HepG2 (cell line): ENCODE measurements around the gene LCAT. TPM values are rescaled to one million over a fixed set of nuclear protein-coding genes. Genes with fewer than 3 reads are reported as not detected.
A peak's percentile ranks its signal among the peaks of the same experiment; 100 is the strongest.

Experiments
- ATAC-seq: fragments of 200-7000 bp; cut with Tn5 transposase; 3 replicates; pipeline ENCODE4 v1.9.1; 2020; ENCODE audit warnings: mild to moderate bottlenecking, moderate library complexity
- BruUV-seq: library from RNA; stranded (reverse); fragments of 400-500 nt; replicated peaks from 2 replicates; lab custom pipeline; 2021; lab: Mats Ljungman, UMichigan
- CTCF ChIA-PET: fragments of 300-600 bp; formaldehyde crosslinking; extraction: SDS; loops from one replicate; lab custom pipeline; 2021; ENCODE audit warnings: low total read pairs, inconsistent platforms, low intra/inter-chr PET ratio; lab: Yijun Ruan, JAX
- POLR2A ChIA-PET: fragments of 350-600 bp; sonication (Branson Sonifier 250); formaldehyde crosslinking; loops from one replicate; lab custom pipeline; 2020; ENCODE audit warnings: antibody characterized with exemption, inconsistent platforms; lab: Yijun Ruan, JAX
- DNase-seq: peaks from one replicate; pipeline ENCODE4 v3.0.0-alpha.2; 2015; ENCODE audit warnings: low spot score
- FAIRE-seq: peaks from 3 replicates; lab custom pipeline; 2011; peaks lifted over from hg19 to GRCh38; lab: Jason Lieb, UNC
- H2AFZ ChIP-seq: one replicate; pipeline ENCODE4 v1.6.1; 2011; ENCODE audit warnings: low read length, inconsistent platforms
- H3K27ac ChIP-seq: fragments of 300-600 bp; 3 replicates; pipeline ENCODE4 v1.8.0; 2011; ENCODE audit warnings: mixed run types, mild to moderate bottlenecking, mixed read lengths, low read length, inconsistent platforms; ENCODE audit not compliant: insufficient read depth; ENCODE audit errors: extremely low read length
- H3K27me3 ChIP-seq, 2 experiments: fragments of 200-600 bp in 1 of 2; 2 replicates in 1 of 2; 3 replicates in 1 of 2; pipeline versions ENCODE4 v1.6.0 to v1.8.0; 2011; ENCODE audit warnings: low read length in 2 of 2, mild to moderate bottlenecking in 2 of 2, moderate library complexity in 2 of 2, inconsistent platforms in 1 of 2; ENCODE audit not compliant: insufficient read depth in 2 of 2, control insufficient read depth in 1 of 2
- H3K36me3 ChIP-seq, 2 experiments: fragments of 200-600 bp in 1 of 2; replicated peaks in 1 of 2; 2 replicates in 1 of 2; 3 replicates in 1 of 2; pipeline versions ENCODE4 v1.5.1 to v1.8.0; 2011; ENCODE audit warnings: low read length in 2 of 2, inconsistent platforms in 1 of 2; ENCODE audit not compliant: insufficient read depth in 2 of 2, control insufficient read depth in 1 of 2
- H3K4me1 ChIP-seq: 2 replicates; pipeline ENCODE4 v1.5.1; 2012; ENCODE audit warnings: low read length, inconsistent platforms; ENCODE audit not compliant: insufficient read depth
- H3K4me2 ChIP-seq: 2 replicates; pipeline ENCODE4 v1.6.0; 2011; ENCODE audit warnings: low read depth, low read length, inconsistent platforms
- H3K4me3 ChIP-seq, 3 experiments: fragments of 200-600 bp in 1 of 3; sonication (generic), shearing (Covaris generic) in 1 of 3; replicated peaks in 1 of 3; 2 replicates each; pipeline ENCODE4 v1.5.1; 2011 to 2016; ENCODE audit warnings: low read length in 3 of 3, inconsistent platforms in 2 of 3, low read depth in 2 of 3, mild to moderate bottlenecking in 2 of 3, control low read depth in 1 of 3, mixed read lengths in 1 of 3; ENCODE audit not compliant: insufficient read depth in 1 of 3
- H3K79me2 ChIP-seq: one replicate; pipeline ENCODE4 v1.6.1; 2011; ENCODE audit warnings: low read length, inconsistent platforms; ENCODE audit not compliant: insufficient read depth
- H3K9ac ChIP-seq: 2 replicates; pipeline ENCODE4 v1.6.0; 2011; ENCODE audit warnings: mild to moderate bottlenecking, low read depth, low read length, inconsistent platforms; ENCODE audit not compliant: insufficient read depth
- H3K9me3 ChIP-seq: 2 replicates; pipeline ENCODE4 v1.5.1; 2012; ENCODE audit warnings: mild to moderate bottlenecking, low read length
- H4K20me1 ChIP-seq: 2 replicates; pipeline ENCODE4 v1.6.0; 2011; ENCODE audit warnings: inconsistent platforms, mild to moderate bottlenecking, low read length, moderate library complexity; ENCODE audit not compliant: insufficient read depth
- AGO2 ChIP-seq: fragments of 200-400 bp; formaldehyde crosslinking; optimal IDR thresholded peaks from 2 replicates; pipeline ENCODE3; 2017; ENCODE audit warnings: mild to moderate bottlenecking, low read depth, low read length, moderate library complexity
- GABPA ChIP-seq, 2 experiments: IDR thresholded peaks; 2 replicates each; pipeline ENCODE4 v1.6.1; 2011 to 2016; ENCODE audit warnings: low read depth in 2 of 2, low read length in 1 of 2, missing biosample characterization in 1 of 2, missing genetic modification characterization in 1 of 2
- GMEB1 ChIP-seq: sonication (generic); formaldehyde crosslinking; IDR thresholded peaks from 2 replicates; pipeline ENCODE4 v1.5.1; 2020; ENCODE audit warnings: missing genetic modification reagents, mild to moderate bottlenecking, borderline replicate concordance
- NONO ChIP-seq, 2 experiments: fragments of 450-650 bp in 1 of 2; sonication (generic) in 1 of 2; formaldehyde crosslinking in 1 of 2; IDR thresholded peaks in 1 of 2; conservative IDR thresholded peaks in 1 of 2; 2 replicates each; pipeline versions ENCODE4 v1.6.1 to v1.8.0; 2017 to 2022; ENCODE audit warnings: mild to moderate bottlenecking in 1 of 2, missing genetic modification reagents in 1 of 2, moderate library complexity in 1 of 2
- WGBS: methylation state at CpG from one replicate; pipeline ENCODE4 v1.1.6; 2017; ENCODE audit warnings: low lambda C conversion rate; 5-methylcytosine and 5-hydroxymethylcytosine counted together
- in situ Hi-C: cut with HindIII; loops from 2 replicates; pipeline ENCODE4 v1.10.0; 2017; ENCODE audit warnings: low pct_unique_long_range_greater_than_20kb; ENCODE audit not compliant: extremely low pct_ligation_motif_present
- intact Hi-C: fragments of 100-400 bp; cut with micrococcal nuclease; formaldehyde crosslinking; loops from one replicate; pipeline ENCODE4 v1.10.0; 2022; ENCODE audit not compliant: unreplicated experiment
- polyA plus RNA-seq, 8 experiments: library from polyadenylated mRNA; depleted of rRNA in 3 of 8; stranded (reverse) in 7 of 8; unstranded in 1 of 8; fragments of >200 nt; fragmentation: Illumina TruSeq in 4 of 8; extraction: Trizol in 4 of 8; gene quantifications; 2 replicates each; pipeline versions ENCODE4 v1.2.1 to v1.2.3, GENCODE V29; 2011 to 2016; ENCODE audit warnings: low read depth in 4 of 8, missing spikeins in 1 of 8, mixed read lengths in 1 of 8; ENCODE audit not compliant: insufficient read depth in 1 of 8
- total RNA-seq, 5 experiments: library from RNA; depleted of rRNA; stranded (reverse); fragments of >200 nt; fragmentation: Illumina TruSeq; extraction: Trizol; gene quantifications; 2 replicates each; pipeline ENCODE4 v1.2.3, GENCODE V29; 2016; ENCODE audit warnings: low read depth in 1 of 5
- TF ChIP-seq, protein P1 (sequence below): sonication (generic); formaldehyde crosslinking; IDR thresholded peaks from 2 replicates; pipeline ENCODE4 v1.4.0; 2020; ENCODE audit warnings: missing genetic modification reagents, borderline replicate concordance

The LCAT gene
- total and polyA plus RNA-seq, 2 of the 13 experiments (the other 11 are each of a cell fraction or from before 2014, with no cell fraction given), result 36.1 to 38.9 TPM

- in situ Hi-C loops, result loop anchor here (5.0 kb wide), 2 partner anchors 40 to 110 kb away; no protein-coding TSS in a partner anchor
- DNase-seq (no peak), FAIRE-seq (no peak), ATAC-seq (peak; percentile 6; the same call in 2 of the 3 replicates)
- no peaks in the 10 kb centered on the region for H3K79me2 ChIP-seq
- H3K9ac ChIP-seq, result no peak overlapping the region
- H3K27me3 ChIP-seq, result no peaks in the 10 kb centered on the region
- H3K27ac ChIP-seq, result no peak overlapping the region
- no peaks in the 10 kb centered on the region; the same call in 1 of the 2 replicates for H4K20me1 ChIP-seq
- TF ChIP-seq NONO (IDR thresholded peaks at IDR 0.05) (no peak), NONO (CRISPR knock-in tag; conservative IDR thresholded peaks at IDR 0.05) (peak; percentile 44; the same call in 1 of the 2 replicates), AGO2 (peak; percentile 72), GMEB1 (CRISPR knock-in tag) (no peak), GABPA (IDR thresholded peaks at IDR 0.05; ENCODE audit: low read depth, low read length) (no peak), GABPA (CRISPR knock-in tag; IDR thresholded peaks at IDR 0.05; ENCODE audit: low read depth) (no peak)
- TF ChIP-seq, protein P1, sequence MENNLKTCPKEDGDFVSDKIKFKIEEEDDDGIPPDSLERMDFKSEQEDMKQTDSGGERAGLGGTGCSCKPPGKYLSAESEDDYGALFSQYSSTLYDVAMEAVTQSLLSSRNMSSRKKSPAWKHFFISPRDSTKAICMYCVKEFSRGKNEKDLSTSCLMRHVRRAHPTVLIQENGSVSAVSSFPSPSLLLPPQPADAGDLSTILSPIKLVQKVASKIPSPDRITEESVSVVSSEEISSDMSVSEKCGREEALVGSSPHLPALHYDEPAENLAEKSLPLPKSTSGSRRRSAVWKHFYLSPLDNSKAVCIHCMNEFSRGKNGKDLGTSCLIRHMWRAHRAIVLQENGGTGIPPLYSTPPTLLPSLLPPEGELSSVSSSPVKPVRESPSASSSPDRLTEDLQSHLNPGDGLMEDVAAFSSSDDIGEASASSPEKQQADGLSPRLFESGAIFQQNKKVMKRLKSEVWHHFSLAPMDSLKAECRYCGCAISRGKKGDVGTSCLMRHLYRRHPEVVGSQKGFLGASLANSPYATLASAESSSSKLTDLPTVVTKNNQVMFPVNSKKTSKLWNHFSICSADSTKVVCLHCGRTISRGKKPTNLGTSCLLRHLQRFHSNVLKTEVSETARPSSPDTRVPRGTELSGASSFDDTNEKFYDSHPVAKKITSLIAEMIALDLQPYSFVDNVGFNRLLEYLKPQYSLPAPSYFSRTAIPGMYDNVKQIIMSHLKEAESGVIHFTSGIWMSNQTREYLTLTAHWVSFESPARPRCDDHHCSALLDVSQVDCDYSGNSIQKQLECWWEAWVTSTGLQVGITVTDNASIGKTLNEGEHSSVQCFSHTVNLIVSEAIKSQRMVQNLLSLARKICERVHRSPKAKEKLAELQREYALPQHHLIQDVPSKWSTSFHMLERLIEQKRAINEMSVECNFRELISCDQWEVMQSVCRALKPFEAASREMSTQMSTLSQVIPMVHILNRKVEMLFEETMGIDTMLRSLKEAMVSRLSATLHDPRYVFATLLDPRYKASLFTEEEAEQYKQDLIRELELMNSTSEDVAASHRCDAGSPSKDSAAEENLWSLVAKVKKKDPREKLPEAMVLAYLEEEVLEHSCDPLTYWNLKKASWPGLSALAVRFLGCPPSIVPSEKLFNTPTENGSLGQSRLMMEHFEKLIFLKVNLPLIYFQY (CRISPR knock-in tag), result no peak
- peaks cover 26 to 37% of the 10 kb centered on the region in 2 experiments for H3K36me3 ChIP-seq
- 94% methylated on average over 19 of the region's 22 CpGs for WGBS
- H3K4me1 ChIP-seq, result no peaks in the 10 kb centered on the region
- no peak overlapping the region for H3K4me2 ChIP-seq
- no peak overlapping the region for H3K4me3 ChIP-seq
- no peak overlapping the region for H2AFZ ChIP-seq
- no TSS peak for BruUV-seq
- ChIA-PET POLR2A (interaction anchor here (1.6 to 1.7 kb wide), 2 partner anchors 8 to 17 kb away, joined by 3 to 4 read pairs; partner anchors contain the start of gene LCAT), CTCF (interaction anchor here (1.4 to 5.5 kb wide), 7 partner anchors 14 to 255 kb away, joined by 4 to 63 read pairs (median 9); partner anchors contain the start of genes NRN1L and THAP11)
- no peaks in the 10 kb centered on the region for H3K9me3 ChIP-seq
- intact Hi-C loops, result loop anchor here (5.0 kb wide), 1 partner anchor 255 kb away; no protein-coding TSS in a partner anchor
These were observed 16.6 kb downstream of the LCAT start for GRCh38 chr16:67927131-67927941.
